Gastroesophageal sphincter (tissue), 4 donors: ENCODE measurements around the gene PNKP. TPM values are rescaled to one million over a fixed set of nuclear protein-coding genes. Genes with fewer than 3 reads are reported as not detected.
A peak's percentile ranks its signal among the peaks of the same experiment; 100 is the strongest.

Experiments
- ATAC-seq: fragments of 150-250 bp; one replicate; pipeline ENCODE4 v1.9.1; 2016; ENCODE audit warnings: mild to moderate bottlenecking, moderate library complexity
- H3K27ac ChIP-seq, 4 donors: fragments of 200-600 bp; sonication (generic) in 3 of 4; 1 replicate in 3 of 4; 2 replicates in 1 of 4; pipeline ENCODE4 v1.5.1; 2016 to 2019
- H3K27me3 ChIP-seq: fragments of 200-600 bp; sonication (generic); one replicate; pipeline ENCODE4 v1.5.1; 2019
- H3K36me3 ChIP-seq, 2 donors: fragments of 200-600 bp; sonication (generic); one replicate each; pipeline ENCODE4 v1.5.1; 2019; ENCODE audit warnings: control low read depth in 1 of 2
- H3K4me1 ChIP-seq, 3 donors: fragments of 200-600 bp; sonication (generic); 1 replicate in 2 of 3; 2 replicates in 1 of 3; pipeline ENCODE4 v1.5.1; 2016 to 2019; ENCODE audit warnings: control low read depth in 2 of 3
- H3K4me3 ChIP-seq, 2 donors: fragments of 200-600 bp; sonication (generic); one replicate each; pipeline ENCODE4 v1.5.1; 2019; ENCODE audit warnings: mild to moderate bottlenecking in 1 of 2, moderate library complexity in 1 of 2
- H3K9me3 ChIP-seq, 3 donors: fragments of 200-600 bp; sonication (generic); one replicate each; pipeline ENCODE4 v1.5.1; 2017 to 2019; ENCODE audit warnings: control low read depth in 2 of 3
- CTCF ChIP-seq, 4 experiments: fragments of 200-600 bp in 2 of 4; fragments of 450-650 bp in 2 of 4; sonication (generic) in 1 of 4; IDR thresholded peaks; one replicate each; pipeline ENCODE4 v1.5.1; 2017 to 2019; ENCODE audit warnings: antibody characterized with exemption in 4 of 4, mild to moderate bottlenecking in 2 of 4, moderate library complexity in 2 of 4
- EP300 ChIP-seq: sonication (generic); formaldehyde crosslinking; IDR thresholded peaks from one replicate; pipeline ENCODE4 v1.6.1; 2017; ENCODE audit warnings: antibody characterized with exemption, mild to moderate bottlenecking
- POLR2A ChIP-seq, 2 donors: fragments of 450-650 bp; IDR thresholded peaks; one replicate each; pipeline ENCODE4 v1.6.1; 2017; ENCODE audit warnings: antibody characterized with exemption in 2 of 2, mild to moderate bottlenecking in 2 of 2, moderate library complexity in 1 of 2
- POLR2AphosphoS5 ChIP-seq: sonication (generic); formaldehyde crosslinking; IDR thresholded peaks from one replicate; pipeline ENCODE4 v1.6.1; 2017; ENCODE audit warnings: antibody characterized with exemption
- WGBS, 2 donors: methylation state at CpG; one replicate each; pipeline ENCODE4 v1.1.5; 2018; ENCODE audit warnings: low coverage in 1 of 2; 5-methylcytosine and 5-hydroxymethylcytosine counted together
- total RNA-seq, 4 donors: library from RNA; depleted of rRNA; stranded (reverse); fragments of >200 nt; gene quantifications; one replicate each; pipeline ENCODE4 v1.1.0, GENCODE V29; 2016

The PNKP gene
- total RNA-seq, 4 donors from 2014 or later, result 12.5 to 64.3 (median 29.4) TPM

GRCh38 chr19:49906879-49907564, 39.6 kb upstream of the PNKP start:
- no peak overlapping the region for H3K4me3 ChIP-seq

DNA sequence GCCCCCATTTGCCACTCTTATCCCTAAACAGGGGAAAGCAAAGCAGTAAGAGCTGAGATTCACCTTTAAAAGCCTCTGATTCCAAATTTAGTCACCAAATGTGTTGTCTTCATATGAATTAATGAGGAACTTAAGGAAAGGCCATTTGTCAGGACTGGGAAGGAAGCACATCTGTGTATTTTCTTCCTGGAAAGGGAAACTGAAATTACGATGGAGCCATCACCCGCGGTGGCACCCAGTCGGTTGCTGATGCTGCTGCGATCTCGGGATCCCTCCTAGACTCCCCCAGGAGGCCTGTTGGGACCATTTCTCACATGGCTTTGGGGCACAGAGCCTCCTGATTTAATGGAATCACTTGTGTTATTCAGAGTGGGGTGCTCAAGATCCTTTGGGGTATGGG, 36.8 kb upstream of the PNKP start:
- 49 to 89% methylated on average over 5 of the region's 6 CpGs for WGBS, 2 donors
- no peak for ATAC-seq
- no peaks in the 10 kb centered on the region for H3K4me1 ChIP-seq
- no peaks in the 10 kb centered on the region for H3K27me3 ChIP-seq
- H3K27ac ChIP-seq, result no peak overlapping the region
- H3K4me3 ChIP-seq, result no peak overlapping the region
- TF ChIP-seq POLR2AphosphoS5 (no peak), CTCF (IDR thresholded peaks at IDR 0.05) (no peak), POLR2A (IDR thresholded peaks at IDR 0.05) (no peak), EP300 (no peak)
- H3K36me3 ChIP-seq, result peaks cover 0 to 35% of the 10 kb centered on the region in 2 donors
- H3K9me3 ChIP-seq, result no peaks in the 10 kb centered on the region

More at GRCh38 chr19:49906879-49907564, 39.6 kb upstream of the PNKP start:
- TF ChIP-seq EP300 (no peak), POLR2AphosphoS5 (no peak), POLR2A (IDR thresholded peaks at IDR 0.05) (no peak), CTCF (IDR thresholded peaks at IDR 0.05) (no peak)
- no peaks in the 10 kb centered on the region for H3K9me3 ChIP-seq
- 68 to 91% methylated on average over 7 to 16 of the region's 16 CpGs for WGBS, 2 donors
- ATAC-seq, result no peak
- peaks cover 0 to 19% (median 4%) of the 10 kb centered on the region in 3 donors for H3K4me1 ChIP-seq
- H3K27me3 ChIP-seq, result no peaks in the 10 kb centered on the region
- H3K36me3 ChIP-seq, result peaks cover 0 to 46% of the 10 kb centered on the region in 2 donors
- no peak overlapping the region for H3K27ac ChIP-seq

- peak; percentile 24 for ATAC-seq
- Histone ChIP-seq H3K9me3 (no peaks in the 10 kb centered on the region), H3K27ac (peak within 1 kb of the TSS in 3 of 4 donors; percentile 26 to 66 (median 43)), H3K36me3 (no peaks in the 10 kb centered on the region), H3K4me3 (no peak within 1 kb of the TSS), H3K27me3 (peaks cover 9% of the 10 kb centered on the region), H3K4me1 (peaks cover 0 to 17% (median 0%) of the 10 kb centered on the region in 3 donors)
- 27 to 30% methylated on average over 9 of the region's 20 CpGs for WGBS, 2 donors
- TF ChIP-seq POLR2A (IDR thresholded peaks at IDR 0.05), result no peak
- TF ChIP-seq CTCF (IDR thresholded peaks at IDR 0.05), result no peak
- no peak for TF ChIP-seq EP300
- no peak for TF ChIP-seq POLR2AphosphoS5
Observed at GRCh38 chr19:49896863-49897621, 29.7 kb upstream of the PNKP start, which contains the start of gene IL4I1. Gene IL4I1 (minus strand): TSS chr19:49896887. CDS start chr19:49896160, 727 bp downstream.

GRCh38 chr19:49895566-49896297, 28.4 kb upstream of the PNKP start:
- no peaks in the 10 kb centered on the region for H3K36me3 ChIP-seq
- H3K4me3 ChIP-seq, result no peak overlapping the region
- no peak overlapping the region for H3K27ac ChIP-seq
- no peaks in the 10 kb centered on the region for H3K9me3 ChIP-seq
- H3K4me1 ChIP-seq, result peaks cover 0 to 22% (median 0%) of the 10 kb centered on the region in 3 donors
- no peak for ATAC-seq
- H3K27me3 ChIP-seq, result peaks cover 17% of the 10 kb centered on the region
- 60 to 71% methylated on average over 1 of the region's 17 CpGs for WGBS, 2 donors
- no peak for TF ChIP-seq POLR2AphosphoS5
- TF ChIP-seq CTCF (IDR thresholded peaks at IDR 0.05), result no peak
- TF ChIP-seq POLR2A (IDR thresholded peaks at IDR 0.05), result no peak
- TF ChIP-seq EP300, result no peak
